Upper lobe of left lung (tissue), 4 donors: ENCODE data around the gene ADGRG3.

Experiments
- EP300 ChIP-seq, 4 donors: sonication (generic); formaldehyde crosslinking; IDR thresholded peaks; one replicate each; pipeline ENCODE4 v1.5.1; 2017; ENCODE audit warnings: antibody characterized with exemption in 4 of 4, control low read depth in 2 of 4
- POLR2A ChIP-seq, 4 donors: fragments of 450-650 bp; IDR thresholded peaks; one replicate each; pipeline ENCODE4 v1.5.1; 2016 to 2017; ENCODE audit warnings: antibody characterized with exemption in 4 of 4, mild to moderate bottlenecking in 2 of 4
- POLR2AphosphoS5 ChIP-seq, 2 donors: sonication (generic); formaldehyde crosslinking; IDR thresholded peaks; one replicate each; pipeline ENCODE4 v1.5.1; 2017; ENCODE audit warnings: antibody characterized with exemption in 2 of 2
- TF ChIP-seq, protein P1 (sequence below), 6 experiments: fragments of 450-650 bp in 4 of 6; fragments of 200-600 bp in 2 of 6; sonication (generic) in 2 of 6; IDR thresholded peaks; one replicate each; pipeline ENCODE4 v1.5.1; 2016 to 2019; ENCODE audit warnings: antibody characterized with exemption in 6 of 6

DNA sequence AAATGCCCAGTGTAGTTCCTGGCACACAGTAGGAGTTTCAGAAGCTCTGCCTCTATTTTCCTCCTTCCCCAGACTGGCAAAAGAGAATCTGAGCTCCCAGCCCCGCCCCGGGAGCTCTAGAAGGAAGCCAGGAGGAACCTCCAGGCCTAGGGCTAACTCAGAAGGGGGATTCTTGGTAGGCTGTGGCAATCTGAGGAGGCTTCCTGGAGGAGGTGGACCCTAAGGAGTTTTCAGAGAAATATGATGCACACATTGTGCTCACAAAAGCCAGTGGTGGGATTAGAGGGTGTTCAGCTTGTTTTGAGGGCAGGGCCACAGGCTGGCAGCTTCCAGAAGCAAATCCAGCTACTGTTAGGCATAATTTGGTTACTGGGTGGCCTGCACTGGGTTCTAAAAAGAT is 29.7 kb upstream of the ADGRG3 start:
- TF ChIP-seq POLR2A (IDR thresholded peaks at IDR 0.05) = no peak
- TF ChIP-seq, protein P1, sequence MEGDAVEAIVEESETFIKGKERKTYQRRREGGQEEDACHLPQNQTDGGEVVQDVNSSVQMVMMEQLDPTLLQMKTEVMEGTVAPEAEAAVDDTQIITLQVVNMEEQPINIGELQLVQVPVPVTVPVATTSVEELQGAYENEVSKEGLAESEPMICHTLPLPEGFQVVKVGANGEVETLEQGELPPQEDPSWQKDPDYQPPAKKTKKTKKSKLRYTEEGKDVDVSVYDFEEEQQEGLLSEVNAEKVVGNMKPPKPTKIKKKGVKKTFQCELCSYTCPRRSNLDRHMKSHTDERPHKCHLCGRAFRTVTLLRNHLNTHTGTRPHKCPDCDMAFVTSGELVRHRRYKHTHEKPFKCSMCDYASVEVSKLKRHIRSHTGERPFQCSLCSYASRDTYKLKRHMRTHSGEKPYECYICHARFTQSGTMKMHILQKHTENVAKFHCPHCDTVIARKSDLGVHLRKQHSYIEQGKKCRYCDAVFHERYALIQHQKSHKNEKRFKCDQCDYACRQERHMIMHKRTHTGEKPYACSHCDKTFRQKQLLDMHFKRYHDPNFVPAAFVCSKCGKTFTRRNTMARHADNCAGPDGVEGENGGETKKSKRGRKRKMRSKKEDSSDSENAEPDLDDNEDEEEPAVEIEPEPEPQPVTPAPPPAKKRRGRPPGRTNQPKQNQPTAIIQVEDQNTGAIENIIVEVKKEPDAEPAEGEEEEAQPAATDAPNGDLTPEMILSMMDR (IDR thresholded peaks at IDR 0.05) = no peak
- TF ChIP-seq EP300 (IDR thresholded peaks at IDR 0.05) = no peak
- TF ChIP-seq POLR2AphosphoS5 (IDR thresholded peaks at IDR 0.05) = no peak
